CD14-positive monocyte (primary cell): ENCODE results near the gene MAML3. TPM values are rescaled to one million over a fixed set of nuclear protein-coding genes. Genes with fewer than 3 reads are reported as not detected.

Experiments
- DNase-seq, 3 donors: peaks; one replicate each; pipeline ENCODE4 v3.0.0-alpha.2; 2011 to 2022
- H2AFZ ChIP-seq: 2 replicates; pipeline ENCODE4 v1.6.0; 2012; ENCODE audit warnings: mild to moderate bottlenecking, low read depth, low read length, inconsistent platforms; ENCODE audit not compliant: insufficient read depth, poor library complexity, severe bottlenecking
- H3K27ac ChIP-seq, 2 donors: 1 replicate in 1 of 2; 2 replicates in 1 of 2; pipeline ENCODE4 v1.5.1; 2012 to 2013; ENCODE audit warnings: low read length in 2 of 2, control low read depth in 1 of 2, inconsistent platforms in 1 of 2, low read depth in 1 of 2, mild to moderate bottlenecking in 1 of 2
- H3K27me3 ChIP-seq, 2 donors: one replicate each; pipeline versions ENCODE4 v1.6.0 to v1.6.1; 2011 to 2013; ENCODE audit warnings: low read length in 2 of 2; ENCODE audit not compliant: control insufficient read depth in 2 of 2, insufficient read depth in 2 of 2
- H3K36me3 ChIP-seq, 2 donors: replicated peaks in 1 of 2; 1 replicate in 1 of 2; 2 replicates in 1 of 2; pipeline versions ENCODE4 v1.5.1 to v1.6.1; 2012 to 2013; ENCODE audit warnings: low read length in 2 of 2, control low read depth in 1 of 2, inconsistent platforms in 1 of 2, mild to moderate bottlenecking in 1 of 2; ENCODE audit not compliant: insufficient read depth in 2 of 2, control insufficient read depth in 1 of 2
- H3K4me1 ChIP-seq, 2 donors: 1 replicate in 1 of 2; 2 replicates in 1 of 2; pipeline versions ENCODE4 v1.5.1 to v1.6.1; 2012 to 2013; ENCODE audit warnings: low read length in 2 of 2, control low read depth in 1 of 2, inconsistent platforms in 1 of 2, mild to moderate bottlenecking in 1 of 2, moderate library complexity in 1 of 2; ENCODE audit not compliant: insufficient read depth in 2 of 2, control insufficient read depth in 1 of 2
- H3K4me2 ChIP-seq: replicated peaks from 2 replicates; pipeline ENCODE3; 2012; ENCODE audit warnings: low read length, moderate library complexity, mild to moderate bottlenecking; ENCODE audit not compliant: poor library complexity, severe bottlenecking; ENCODE audit errors: extremely low read depth
- H3K4me3 ChIP-seq, 3 experiments: fragments of 200-600 bp in 1 of 3; sonication (generic) in 1 of 3; replicated peaks in 1 of 3; 1 replicate in 2 of 3; 2 replicates in 1 of 3; pipeline ENCODE4 v1.5.1; 2011 to 2013; ENCODE audit warnings: low read length in 3 of 3, mild to moderate bottlenecking in 3 of 3, control low read depth in 2 of 3, low read depth in 2 of 3, inconsistent platforms in 1 of 3, moderate library complexity in 1 of 3
- H3K79me2 ChIP-seq: 2 replicates; pipeline ENCODE4 v1.6.0; 2012; ENCODE audit warnings: mild to moderate bottlenecking, control low read depth, inconsistent platforms, low read length, moderate library complexity; ENCODE audit not compliant: insufficient read depth
- H3K9ac ChIP-seq: 2 replicates; pipeline ENCODE4 v1.6.0; 2017; ENCODE audit warnings: low read length, mild to moderate bottlenecking; ENCODE audit not compliant: insufficient read depth, poor library complexity, severe bottlenecking
- H3K9me3 ChIP-seq, 2 donors: replicated peaks in 1 of 2; 1 replicate in 1 of 2; 2 replicates in 1 of 2; pipeline versions ENCODE4 v1.5.1 to v1.6.1; 2012 to 2013; ENCODE audit warnings: low read length in 2 of 2, control low read depth in 1 of 2; ENCODE audit not compliant: control insufficient read depth in 1 of 2, insufficient read depth in 1 of 2
- H4K20me1 ChIP-seq: 2 replicates; pipeline ENCODE4 v1.6.0; 2012; ENCODE audit warnings: mild to moderate bottlenecking, low read length, control low read depth, moderate library complexity; ENCODE audit not compliant: insufficient read depth
- H3K27ac Mint-ChIP-seq, 7 donors: one replicate each; pipeline ENCODE4 v1.8.0; 2020; ENCODE audit warnings: mild to moderate bottlenecking in 7 of 7, mixed read lengths in 7 of 7, moderate library complexity in 6 of 7, inconsistent platforms in 2 of 7
- H3K27me3 Mint-ChIP-seq, 3 donors: one replicate each; pipeline ENCODE4 v1.8.0; 2021 to 2022; ENCODE audit warnings: low read depth in 3 of 3, mild to moderate bottlenecking in 3 of 3, mixed read lengths in 3 of 3, moderate library complexity in 3 of 3, inconsistent platforms in 1 of 3
- H3K36me3 Mint-ChIP-seq, 2 donors: one replicate each; pipeline ENCODE4 v1.8.0; 2020; ENCODE audit warnings: mixed read lengths in 2 of 2, inconsistent platforms in 1 of 2, mild to moderate bottlenecking in 1 of 2
- H3K4me1 Mint-ChIP-seq: one replicate; pipeline ENCODE4 v1.8.0; 2020; ENCODE audit warnings: mild to moderate bottlenecking, mixed read lengths
- H3K4me3 Mint-ChIP-seq, 2 donors: one replicate each; pipeline ENCODE4 v1.8.0; 2020; ENCODE audit warnings: mild to moderate bottlenecking in 2 of 2, mixed read lengths in 2 of 2, moderate library complexity in 1 of 2
- H3K9me3 Mint-ChIP-seq, 7 donors: one replicate each; pipeline ENCODE4 v1.8.0; 2020 to 2022; ENCODE audit warnings: mixed read lengths in 7 of 7, mild to moderate bottlenecking in 6 of 7, moderate library complexity in 6 of 7, inconsistent platforms in 2 of 7
- WGBS: methylation state at CpG from one replicate; pipeline ENCODE4 v1.1.5; 2013; ENCODE audit warnings: missing lambda C conversion rate; ENCODE audit not compliant: insufficient coverage; 5-methylcytosine and 5-hydroxymethylcytosine counted together
- intact Hi-C, 2 donors: fragments of 100-400 bp; cut with micrococcal nuclease; formaldehyde crosslinking; loops; one replicate each; pipeline versions ENCODE4 v1.15.0 to v1.15.1; 2023
- polyA plus RNA-seq, 3 donors: library from polyadenylated mRNA; depleted of rRNA in 1 of 3; unstranded in 2 of 3; stranded (reverse) in 1 of 3; fragments of 300-500 nt in 2 of 3; fragments of >200 nt in 1 of 3; fragmentation: Illumina TruSeq in 2 of 3; gene quantifications; 1 replicate in 2 of 3; 2 replicates in 1 of 3; pipeline ENCODE4 v1.2.3, GENCODE V29; 2012 to 2021
- TF ChIP-seq, protein P1 (sequence below): fragments of 200-600 bp; IDR thresholded peaks from one replicate; pipeline ENCODE4 v1.8.0; 2022; ENCODE audit warnings: antibody characterized with exemption, mild to moderate bottlenecking

Gene MAML3
- polyA plus RNA-seq, 3 donors, result 1.5 to 6.5 (median 2.3) TPM

DNA sequence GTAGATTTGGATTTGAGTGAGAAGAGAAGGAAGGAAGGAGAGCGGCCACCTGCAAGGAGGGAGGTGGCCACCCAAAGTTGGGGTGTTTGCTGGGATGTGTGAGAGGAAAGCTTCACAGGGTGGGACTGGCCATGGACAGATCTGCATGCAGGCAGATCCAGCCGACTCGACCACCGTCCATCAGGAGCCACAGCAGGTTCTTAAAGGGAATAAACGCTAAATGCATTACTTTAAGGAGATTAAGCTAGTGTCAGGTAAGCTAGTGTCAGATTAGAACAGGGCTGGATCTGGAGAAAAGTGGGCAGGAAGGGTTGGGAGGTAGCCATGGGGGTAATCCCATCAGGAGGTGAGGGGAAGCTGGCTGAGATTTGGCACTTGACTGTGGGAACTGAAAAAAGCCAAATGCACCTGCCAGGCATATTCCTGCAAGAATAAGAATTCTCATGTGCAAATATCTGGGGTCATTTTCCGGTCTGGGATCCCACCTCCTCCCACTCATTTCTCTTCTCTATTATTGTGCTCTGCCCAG is 408.8 kb downstream of the MAML3 start:
- H3K4me3 Mint-ChIP-seq, result no peak overlapping the region
- H3K27ac Mint-ChIP-seq, result peak overlapping the region in 1 of 7 donors; percentile 36
- H3K4me1 Mint-ChIP-seq, result peaks cover 61% of the 10 kb centered on the region
- H2AFZ ChIP-seq, result no peak overlapping the region
- peaks cover 4% of the 10 kb centered on the region for H4K20me1 ChIP-seq
- peaks cover 35 to 41% of the 10 kb centered on the region in 2 donors for H3K4me1 ChIP-seq
- intact Hi-C loops, result no loop called here
- DNase-seq, result no peak
- H3K9me3 Mint-ChIP-seq, result no peaks in the 10 kb centered on the region
- H3K4me2 ChIP-seq, result no peak overlapping the region
- peaks cover 7 to 18% of the 10 kb centered on the region in 2 donors for H3K36me3 Mint-ChIP-seq
- H3K27me3 ChIP-seq, result no peaks in the 10 kb centered on the region
- TF ChIP-seq, protein P1, sequence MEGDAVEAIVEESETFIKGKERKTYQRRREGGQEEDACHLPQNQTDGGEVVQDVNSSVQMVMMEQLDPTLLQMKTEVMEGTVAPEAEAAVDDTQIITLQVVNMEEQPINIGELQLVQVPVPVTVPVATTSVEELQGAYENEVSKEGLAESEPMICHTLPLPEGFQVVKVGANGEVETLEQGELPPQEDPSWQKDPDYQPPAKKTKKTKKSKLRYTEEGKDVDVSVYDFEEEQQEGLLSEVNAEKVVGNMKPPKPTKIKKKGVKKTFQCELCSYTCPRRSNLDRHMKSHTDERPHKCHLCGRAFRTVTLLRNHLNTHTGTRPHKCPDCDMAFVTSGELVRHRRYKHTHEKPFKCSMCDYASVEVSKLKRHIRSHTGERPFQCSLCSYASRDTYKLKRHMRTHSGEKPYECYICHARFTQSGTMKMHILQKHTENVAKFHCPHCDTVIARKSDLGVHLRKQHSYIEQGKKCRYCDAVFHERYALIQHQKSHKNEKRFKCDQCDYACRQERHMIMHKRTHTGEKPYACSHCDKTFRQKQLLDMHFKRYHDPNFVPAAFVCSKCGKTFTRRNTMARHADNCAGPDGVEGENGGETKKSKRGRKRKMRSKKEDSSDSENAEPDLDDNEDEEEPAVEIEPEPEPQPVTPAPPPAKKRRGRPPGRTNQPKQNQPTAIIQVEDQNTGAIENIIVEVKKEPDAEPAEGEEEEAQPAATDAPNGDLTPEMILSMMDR, result no peak
- no peaks in the 10 kb centered on the region for H3K36me3 ChIP-seq
- WGBS, result 98% methylated on average over 6 of the region's 6 CpGs
- no peak overlapping the region for H3K4me3 ChIP-seq
- no peak overlapping the region for H3K9ac ChIP-seq
- no peaks in the 10 kb centered on the region for H3K79me2 ChIP-seq
- no peaks in the 10 kb centered on the region for H3K9me3 ChIP-seq
- H3K27me3 Mint-ChIP-seq, result peaks cover 0 to 2% (median 0%) of the 10 kb centered on the region in 3 donors
- no peak overlapping the region for H3K27ac ChIP-seq

DNA sequence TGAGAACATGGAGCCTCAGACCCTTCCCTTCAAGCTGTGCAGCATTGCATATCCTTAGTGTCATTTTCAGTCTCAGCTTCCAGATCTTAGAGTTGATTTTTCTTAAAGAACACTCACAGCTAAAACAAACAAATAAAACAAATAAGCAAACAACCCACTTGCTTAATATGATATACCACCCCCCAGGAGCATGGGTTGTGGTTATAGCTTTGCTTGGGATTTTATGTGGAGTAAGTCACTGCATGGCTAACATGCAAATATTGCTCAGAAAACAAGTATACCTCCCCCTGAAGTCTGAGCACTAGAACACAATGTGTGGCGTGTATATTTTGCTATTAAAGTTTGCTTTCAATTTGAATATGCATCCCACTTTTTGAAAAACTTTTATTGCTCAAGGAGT is 409.8 kb downstream of the MAML3 start:
- no peak overlapping the region for H2AFZ ChIP-seq
- H3K27ac ChIP-seq, result no peak overlapping the region
- Mint-ChIP-seq H3K36me3 (peaks cover 7 to 18% of the 10 kb centered on the region in 2 donors), H3K27me3 (peaks cover 0 to 2% (median 0%) of the 10 kb centered on the region in 3 donors), H3K9me3 (no peaks in the 10 kb centered on the region), H3K27ac (no peak overlapping the region), H3K4me1 (peaks cover 61% of the 10 kb centered on the region), H3K4me3 (no peak overlapping the region)
- DNase-seq, result no peak
- H3K9me3 ChIP-seq, result no peaks in the 10 kb centered on the region
- no peaks in the 10 kb centered on the region for H3K79me2 ChIP-seq
- H3K36me3 ChIP-seq, result no peaks in the 10 kb centered on the region
- H3K27me3 ChIP-seq, result no peaks in the 10 kb centered on the region
- intact Hi-C loops, result no loop called here
- WGBS, result no CpG with 5 or more reads among the region's 1 CpG
- peaks cover 37 to 44% of the 10 kb centered on the region in 2 donors for H3K4me1 ChIP-seq
- H4K20me1 ChIP-seq, result peaks cover 4% of the 10 kb centered on the region
- no peak overlapping the region for H3K9ac ChIP-seq
- H3K4me3 ChIP-seq, result no peak overlapping the region
- TF ChIP-seq, protein P1, result no peak
- no peak overlapping the region for H3K4me2 ChIP-seq
